ENCODE measurements around the gene SPATA45.

The SPATA45 gene

DNA sequence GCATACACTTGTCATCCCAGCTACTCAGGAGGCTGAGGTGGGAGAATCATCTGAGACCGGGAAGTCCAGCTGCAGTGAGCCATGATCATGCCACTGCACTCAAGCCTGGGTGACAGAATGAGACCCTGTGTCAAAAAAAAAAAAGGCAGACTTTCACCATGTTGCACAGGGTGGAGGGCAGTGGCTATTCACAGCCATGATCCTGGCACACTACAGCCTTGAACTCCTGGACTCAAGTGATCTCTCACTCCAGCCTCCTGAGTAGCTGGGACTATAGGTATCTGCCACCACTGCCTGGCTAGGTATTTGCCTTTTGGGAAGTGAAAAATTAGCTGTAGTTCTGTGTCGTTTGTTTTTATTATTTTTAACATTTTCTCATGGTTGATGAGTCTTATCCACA, 19.1 kb downstream of the SPATA45 start:
- DNase-seq (ENCODE audit: low spot score) = no peak

DNA sequence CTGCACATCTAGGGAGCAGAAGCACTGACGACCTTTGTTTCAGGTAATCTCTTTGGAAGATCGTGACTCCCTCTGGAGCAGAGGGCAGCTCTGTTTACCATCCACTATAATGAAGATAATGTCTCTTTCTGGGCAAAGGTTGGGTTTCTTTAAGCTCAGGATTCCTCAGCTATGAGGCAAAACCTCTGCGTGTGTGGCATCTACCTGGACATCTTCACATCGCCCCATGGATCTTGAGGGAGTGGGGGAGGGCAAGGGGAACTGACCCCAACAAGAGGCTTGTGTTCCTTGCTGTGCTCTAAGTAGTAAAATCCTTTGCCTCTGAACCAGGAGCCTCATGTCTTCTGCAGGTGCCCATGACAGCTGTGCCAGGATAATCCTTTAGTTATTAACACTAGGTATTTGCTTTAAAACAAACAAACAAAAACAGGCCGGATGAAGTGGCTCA, 19.6 kb downstream of the SPATA45 start:
- DNase-seq (ENCODE audit: low spot score) = no peak

DNA sequence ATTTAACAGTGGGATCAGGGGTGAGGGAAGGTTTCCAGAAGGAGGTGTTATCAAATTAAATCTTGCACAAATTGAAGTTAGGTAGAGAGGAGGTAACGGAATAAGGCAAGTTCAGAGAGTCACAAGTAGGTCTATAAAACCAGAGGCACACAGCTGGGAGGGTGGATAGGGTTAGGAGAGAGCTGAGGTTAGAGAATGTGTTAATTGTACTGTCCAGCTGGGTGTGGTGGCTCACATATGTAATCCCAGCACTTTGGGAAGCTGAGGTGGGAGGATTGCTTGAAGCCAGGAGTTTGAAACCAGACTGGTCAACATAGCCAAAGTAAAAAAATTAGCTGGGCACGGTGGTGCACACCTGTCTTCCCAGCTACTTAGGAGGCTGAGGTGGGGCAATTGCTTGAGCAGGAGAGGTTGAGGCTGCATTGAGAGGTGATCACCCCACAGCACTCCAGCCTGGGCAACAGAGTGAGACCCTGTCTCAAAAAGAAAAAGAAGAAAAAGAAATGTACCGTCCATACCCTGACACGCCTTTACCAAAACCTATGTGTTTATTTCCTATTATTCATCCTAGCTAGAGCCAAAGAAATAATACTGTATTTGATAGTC, 20.2 kb downstream of the SPATA45 start:
- no peak for DNase-seq (ENCODE audit: low spot score)

DNA sequence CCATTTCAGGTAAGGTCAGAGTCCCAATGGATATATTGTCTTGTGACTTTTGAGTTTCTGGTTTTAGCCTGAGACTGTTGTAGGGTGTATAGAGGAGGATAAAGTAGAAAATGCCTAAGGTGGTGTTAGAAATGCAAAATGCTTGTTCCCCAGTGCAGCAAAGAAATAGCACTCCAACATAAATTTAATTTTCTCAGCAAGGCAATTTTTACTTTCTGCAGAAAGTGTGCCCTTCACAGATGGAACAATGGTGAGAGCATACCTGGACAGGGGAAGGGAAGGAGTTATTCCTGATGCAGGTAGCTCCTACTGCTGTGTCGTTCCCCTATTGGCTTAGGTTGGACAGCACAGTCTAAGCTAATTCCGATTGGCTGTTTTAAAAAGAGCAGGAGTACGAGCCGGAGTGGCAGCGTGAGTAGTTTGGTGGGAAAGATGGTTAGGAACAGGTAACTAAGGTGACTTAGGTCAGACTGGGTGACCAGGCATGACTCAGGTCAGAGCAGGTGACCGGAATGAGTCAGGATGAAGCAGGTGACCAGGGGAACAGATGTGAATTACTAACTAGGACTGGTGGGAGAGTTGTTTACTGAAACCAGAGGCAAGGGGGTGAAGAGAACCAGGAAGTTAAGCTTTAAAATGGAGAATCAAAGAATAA, 21.5 kb downstream of the SPATA45 start:
- no peak for DNase-seq (ENCODE audit: low spot score)

DNA sequence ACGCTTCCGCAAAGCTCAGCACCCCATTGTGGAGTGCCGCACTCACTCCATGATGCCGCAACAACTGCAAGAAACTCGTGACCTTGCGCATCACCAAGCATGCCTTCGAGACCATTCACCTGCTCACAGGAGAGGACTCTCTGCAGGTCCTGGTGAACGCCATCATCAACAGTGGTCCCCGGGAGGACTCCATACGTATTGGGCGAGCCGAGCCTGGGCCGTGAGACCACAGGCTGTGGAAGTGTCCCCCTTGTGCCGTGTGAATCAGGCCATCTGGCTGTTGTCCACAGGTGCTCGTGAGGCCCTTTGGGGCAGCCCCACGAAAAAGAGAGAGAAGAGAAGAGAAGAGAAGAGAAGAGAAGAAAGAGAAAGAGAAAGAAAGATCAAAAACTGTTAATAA, 23.2 kb downstream of the SPATA45 start:
- no peak for DNase-seq (ENCODE audit: low spot score)

DNA sequence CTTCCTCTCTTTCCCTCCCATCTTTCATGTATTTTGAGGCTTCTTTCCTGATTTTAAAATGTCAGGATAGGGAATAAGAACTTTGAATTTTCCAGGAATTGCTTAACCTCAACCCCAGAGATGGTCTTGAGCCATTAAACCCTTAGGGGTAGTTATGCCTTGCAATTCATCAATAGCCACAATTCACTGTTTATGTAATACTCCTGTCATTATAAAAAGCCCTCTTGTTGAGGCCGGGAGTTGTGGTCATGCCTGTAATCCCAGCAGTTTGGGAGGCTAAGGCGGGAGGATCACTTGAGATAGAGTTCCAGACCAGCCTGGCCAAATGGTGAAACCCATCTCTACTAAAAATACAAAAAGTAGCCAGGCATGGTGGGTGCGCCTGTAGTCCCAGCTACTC, 24.5 kb downstream of the SPATA45 start:
- no peak for DNase-seq (ENCODE audit: low spot score)

DNA sequence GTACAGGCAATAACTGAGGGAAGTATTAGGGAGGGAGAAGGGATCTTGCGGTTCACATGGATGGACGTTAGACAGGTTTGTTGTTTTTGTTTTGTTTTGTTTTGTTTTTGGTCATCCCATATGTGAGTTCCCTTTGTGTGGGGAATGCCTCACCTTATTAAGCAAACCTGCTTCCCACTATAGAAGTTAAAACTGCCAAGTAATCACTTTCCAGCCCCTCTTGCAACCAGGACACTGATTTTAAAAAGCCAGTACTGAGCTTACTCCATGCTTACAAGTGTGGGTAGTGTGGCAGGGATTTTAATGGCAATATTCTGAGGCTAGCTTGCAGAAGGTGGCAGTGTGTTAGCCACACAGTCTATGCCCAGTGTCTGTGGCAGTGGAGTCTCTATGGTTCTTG, 26.5 kb downstream of the SPATA45 start:
- no peak for DNase-seq (ENCODE audit: low spot score)

DNA sequence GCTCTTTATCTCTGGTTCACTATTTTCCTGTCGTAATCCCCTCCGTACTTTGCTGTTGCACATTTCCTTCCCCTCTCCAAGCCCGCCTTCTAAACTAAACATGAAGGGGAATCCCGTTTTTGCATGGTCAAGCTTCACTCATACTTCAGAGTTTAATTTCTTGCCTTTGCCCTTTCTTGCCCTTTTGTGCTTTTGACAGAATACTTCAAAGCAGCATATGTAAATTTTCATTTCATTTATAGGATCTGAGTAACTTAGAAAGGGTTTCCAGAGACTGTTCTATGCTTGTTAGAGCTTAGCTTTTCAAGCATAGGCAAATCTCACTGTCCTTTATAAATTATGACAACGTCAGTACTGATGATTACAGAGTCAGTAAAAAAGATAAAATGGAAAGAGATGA, 27.7 kb downstream of the SPATA45 start:
- DNase-seq (ENCODE audit: low spot score) = no peak

DNA sequence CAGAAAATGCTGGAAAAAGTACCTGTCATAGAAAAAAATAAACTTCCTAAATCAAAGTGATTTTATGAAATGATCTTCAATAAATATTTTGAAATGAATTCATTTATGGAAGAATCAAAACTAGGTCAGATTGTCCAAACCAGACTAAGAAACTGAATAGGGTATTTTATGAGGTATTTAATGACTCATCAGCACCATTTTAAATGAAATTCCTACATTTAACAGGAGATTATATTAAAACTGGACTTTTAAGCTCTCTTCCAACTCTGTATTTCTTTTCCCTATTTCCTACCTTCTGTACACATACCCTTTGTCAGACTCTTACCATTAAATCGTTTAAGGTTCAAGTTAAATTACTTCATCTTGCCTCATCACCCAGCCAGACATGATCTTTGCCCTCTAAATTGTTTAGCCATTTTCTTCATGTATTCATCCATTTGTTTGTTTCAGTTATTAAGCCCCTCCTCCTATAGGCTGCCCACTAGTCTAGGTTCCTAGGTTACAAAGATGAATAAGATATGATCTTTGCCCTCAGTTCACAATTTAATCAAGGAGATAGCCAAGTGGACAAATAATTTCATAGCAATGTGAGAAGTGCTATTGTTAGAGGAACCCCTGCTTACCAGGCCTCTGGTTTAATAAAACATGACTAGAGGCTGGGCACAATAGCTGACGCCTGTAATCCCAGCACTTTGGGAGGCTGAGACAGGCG, 30.7 kb downstream of the SPATA45 start:
- DNase-seq (ENCODE audit: low spot score) = no peak

DNA sequence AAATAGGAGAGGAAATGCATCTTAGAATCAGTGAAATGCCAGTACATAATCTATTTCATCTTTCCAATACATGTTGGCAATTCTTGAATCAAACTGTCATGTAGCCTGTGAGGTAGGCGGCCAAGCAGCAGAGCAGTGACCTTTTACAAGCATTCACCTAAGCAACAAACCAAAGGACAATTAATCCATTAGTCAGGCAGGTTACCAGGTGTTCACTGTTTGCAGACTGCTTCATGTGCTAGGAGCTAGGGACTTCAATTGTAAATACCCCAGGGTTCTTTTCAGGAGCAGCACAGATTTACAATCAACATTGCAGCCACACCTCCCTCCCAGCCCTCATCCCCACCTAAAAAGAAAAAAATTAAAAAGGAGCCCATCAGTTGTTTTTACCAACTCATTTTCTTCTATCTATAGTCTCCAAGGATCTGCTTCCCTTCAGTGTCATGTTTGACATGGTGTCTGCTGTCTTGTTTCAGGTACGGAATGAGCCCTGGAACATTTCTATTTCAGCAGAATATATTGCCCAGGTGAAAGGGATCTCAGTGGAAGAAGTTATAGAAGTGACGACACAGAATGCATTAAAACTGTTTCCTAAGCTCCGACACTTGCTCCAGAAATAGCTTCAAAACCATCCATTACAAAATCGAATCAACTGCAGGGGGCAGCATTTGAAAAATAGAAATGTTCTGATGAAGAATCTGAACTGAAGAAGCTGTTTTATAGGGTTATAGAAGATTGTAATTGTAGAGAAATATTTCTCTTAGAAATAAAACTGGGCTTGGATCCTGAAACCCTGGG, 32.7 kb downstream of the SPATA45 start:
- DNase-seq (ENCODE audit: low spot score) = no peak

DNA sequence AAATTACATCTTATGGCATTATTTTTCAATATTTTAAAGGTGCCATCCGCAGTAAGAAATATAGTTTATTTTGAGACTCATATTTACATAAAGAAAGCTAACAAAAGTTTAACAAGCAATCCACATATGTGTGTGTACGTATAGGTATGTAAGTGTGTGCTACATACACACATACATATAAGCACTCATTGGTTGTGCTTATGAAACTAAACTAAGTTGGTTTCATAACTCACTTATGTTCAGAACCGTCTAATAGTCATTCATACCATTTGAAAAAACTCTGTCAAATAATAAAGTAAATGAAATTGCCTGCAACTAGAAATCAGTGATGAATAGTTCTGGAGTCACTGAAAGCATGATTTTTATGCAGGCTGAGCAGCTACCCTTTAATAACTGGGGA, 41.7 kb downstream of the SPATA45 start:
- DNase-seq (ENCODE audit: low spot score) = no peak

DNA sequence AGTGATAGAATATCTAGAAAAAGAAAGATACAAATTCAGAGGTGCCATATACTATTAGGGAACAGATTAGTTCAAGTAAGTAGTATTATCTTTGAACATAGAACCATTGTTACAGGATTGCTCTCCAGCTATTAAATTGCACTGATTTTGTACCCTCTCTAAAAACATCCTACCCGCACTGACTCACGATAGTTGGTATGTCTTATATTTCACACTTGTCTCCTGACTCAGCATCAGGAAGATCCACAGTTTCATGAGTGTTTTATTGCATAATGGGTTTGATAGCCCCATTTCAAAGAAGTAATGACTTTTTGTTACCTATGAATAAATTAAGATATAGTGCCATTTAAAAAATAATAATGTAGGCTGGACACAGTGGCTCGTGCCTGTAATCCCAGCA, 49.8 kb downstream of the SPATA45 start:
- no peak for DNase-seq (ENCODE audit: low spot score)

DNA sequence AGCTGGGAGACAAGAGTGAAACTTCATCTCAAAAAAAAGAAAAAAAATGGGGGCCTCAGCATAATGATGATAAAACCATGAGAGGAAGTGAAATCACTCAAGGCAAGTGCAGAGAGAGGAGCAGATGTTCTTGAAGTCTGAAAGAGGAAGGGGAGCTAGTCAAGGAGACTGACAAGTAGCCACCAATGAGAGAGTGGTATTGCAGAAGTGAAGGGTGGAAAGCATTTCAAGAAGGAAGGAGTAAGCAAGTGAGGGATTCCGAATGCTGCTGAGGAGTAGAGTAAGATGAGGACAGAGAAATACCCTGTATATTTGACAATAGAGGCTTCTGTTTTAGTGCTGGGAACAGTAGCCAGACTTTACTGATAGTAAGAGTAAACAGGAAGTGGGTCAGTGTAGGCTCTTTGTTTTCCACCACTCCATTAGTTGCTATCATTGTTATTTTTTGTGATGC, 52.9 kb downstream of the SPATA45 start:
- DNase-seq (ENCODE audit: low spot score) = peak; percentile 3

DNA sequence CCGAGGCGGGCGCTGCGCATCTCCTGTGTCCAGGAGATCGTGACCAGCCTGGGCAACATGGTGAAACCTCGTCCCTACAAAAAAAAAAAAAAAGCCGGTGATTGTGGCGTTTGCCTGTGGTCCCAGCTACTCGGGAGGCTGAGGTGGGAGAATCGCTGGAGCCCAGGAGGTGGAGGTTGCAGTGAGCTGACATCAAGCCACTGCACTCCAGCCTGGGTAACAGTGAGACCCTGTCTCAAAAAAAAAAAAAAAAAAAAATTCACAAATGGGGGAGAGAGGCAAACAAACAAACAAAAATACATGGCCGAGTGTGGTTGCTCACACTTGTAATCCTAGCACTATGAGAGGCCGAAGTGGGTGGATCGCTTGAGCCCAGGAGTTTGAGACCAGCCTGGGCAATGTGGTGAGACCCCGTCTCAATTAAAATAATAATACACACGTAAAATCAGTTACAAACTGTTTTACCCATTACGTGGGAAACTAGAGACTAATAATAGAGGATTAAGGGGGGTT, 55.0 kb downstream of the SPATA45 start:
- DNase-seq (ENCODE audit: low spot score) = no peak

DNA sequence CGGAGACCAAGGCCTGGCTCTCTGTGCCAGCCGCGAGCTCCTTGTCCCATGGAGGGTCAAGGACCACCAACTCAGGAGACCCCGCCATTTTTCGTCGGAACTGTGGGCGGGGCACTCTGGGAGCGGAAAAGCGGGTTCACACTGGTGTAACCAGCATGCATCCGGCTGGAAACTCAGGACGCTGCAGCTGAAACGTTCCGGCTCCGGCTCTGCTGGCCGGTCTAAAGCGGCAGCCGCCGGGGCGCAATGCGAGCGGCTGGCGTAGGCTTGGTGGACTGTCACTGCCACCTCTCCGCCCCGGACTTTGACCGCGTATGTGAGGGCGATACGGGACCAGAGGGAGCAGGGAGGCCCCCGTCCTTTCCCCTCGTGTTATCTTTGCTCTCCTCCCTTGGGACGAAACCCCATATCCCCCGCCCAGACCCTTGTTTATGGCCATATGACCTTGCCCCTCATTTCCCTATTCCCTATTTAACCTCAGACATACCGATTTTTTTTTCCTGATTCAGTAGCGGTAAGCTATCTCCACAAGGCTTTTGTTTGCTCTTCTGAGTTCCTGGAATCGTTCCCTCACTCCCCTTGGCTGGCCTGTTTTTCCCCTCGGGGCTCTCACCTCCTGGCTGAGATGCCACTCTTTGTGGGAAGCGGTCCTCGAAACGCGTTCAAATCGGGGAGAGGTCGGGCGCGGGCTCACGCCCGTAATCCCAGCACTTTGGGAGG, 55.6 kb downstream of the SPATA45 start, which contains the start of the genes NSL1 and TATDN3:
NSL1 (minus strand) TSS at position 102 of the 720 bp plus-strand sequence; CDS start at position 88, 14 bp downstream.
TATDN3 (plus strand) TSS at position 219 of the 720 bp plus-strand sequence; CDS start at position 247, 28 bp downstream.
- peak; percentile 87 for DNase-seq (ENCODE audit: low spot score)

DNA sequence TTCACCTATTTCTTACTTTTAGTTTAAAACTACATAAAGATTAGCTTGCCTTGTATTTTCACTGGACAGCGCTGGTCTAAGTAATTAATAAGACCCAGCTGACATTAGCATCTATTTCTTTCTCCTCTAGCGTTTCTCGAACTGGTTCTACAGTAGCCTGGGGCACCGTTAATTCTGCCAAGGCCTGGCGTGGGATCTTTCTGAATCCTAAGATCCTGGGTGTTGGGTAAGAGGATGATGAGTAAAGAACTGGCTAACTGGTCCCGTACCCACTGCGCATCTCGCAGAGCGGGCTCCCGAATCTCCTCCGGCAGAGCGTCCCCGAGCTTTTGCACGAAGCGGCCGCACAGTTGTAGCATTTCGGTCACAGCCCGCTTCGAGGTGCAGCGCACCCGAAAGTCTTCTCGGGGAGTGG, 56.2 kb downstream of the SPATA45 start:
- no peak for DNase-seq (ENCODE audit: low spot score)

DNA sequence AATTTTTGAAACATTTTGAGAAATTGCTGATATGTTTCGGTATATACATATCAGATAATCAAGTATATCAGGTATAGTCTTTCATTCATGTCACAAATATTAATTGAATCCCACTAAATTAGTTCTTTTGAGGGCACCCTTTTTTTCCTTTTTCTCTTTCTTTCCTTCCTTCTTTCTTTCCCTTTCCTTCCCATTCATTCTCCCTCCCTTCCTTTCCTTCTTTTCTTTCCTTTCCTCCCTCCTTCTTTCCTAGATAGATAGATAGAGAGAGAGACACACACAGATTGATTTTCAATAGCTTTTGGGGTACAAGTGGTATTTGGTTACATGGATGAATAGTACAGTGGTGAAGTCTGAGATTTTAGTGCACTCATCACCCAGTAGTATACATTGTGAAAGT, 61.6 kb downstream of the SPATA45 start:
- DNase-seq (ENCODE audit: low spot score) = no peak

DNA sequence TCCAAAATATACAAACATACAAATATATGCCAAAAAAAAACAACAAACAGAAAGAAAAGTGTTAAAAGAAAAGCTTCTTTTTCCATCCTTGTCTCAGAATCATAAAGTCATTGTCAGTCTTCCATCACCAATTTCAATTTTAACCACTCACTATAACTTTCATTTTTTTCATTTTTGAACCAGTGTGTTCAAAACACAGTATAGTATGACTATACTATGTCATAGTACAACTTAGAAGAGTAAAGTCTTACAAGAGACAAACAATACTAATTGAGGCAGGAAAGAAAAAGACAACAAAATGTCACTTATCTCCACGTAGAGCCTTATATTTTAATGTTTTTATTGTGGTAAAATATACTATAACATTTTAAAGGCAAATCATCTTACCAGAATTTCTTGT, 63.5 kb downstream of the SPATA45 start:
- no peak for DNase-seq (ENCODE audit: low spot score)

DNA sequence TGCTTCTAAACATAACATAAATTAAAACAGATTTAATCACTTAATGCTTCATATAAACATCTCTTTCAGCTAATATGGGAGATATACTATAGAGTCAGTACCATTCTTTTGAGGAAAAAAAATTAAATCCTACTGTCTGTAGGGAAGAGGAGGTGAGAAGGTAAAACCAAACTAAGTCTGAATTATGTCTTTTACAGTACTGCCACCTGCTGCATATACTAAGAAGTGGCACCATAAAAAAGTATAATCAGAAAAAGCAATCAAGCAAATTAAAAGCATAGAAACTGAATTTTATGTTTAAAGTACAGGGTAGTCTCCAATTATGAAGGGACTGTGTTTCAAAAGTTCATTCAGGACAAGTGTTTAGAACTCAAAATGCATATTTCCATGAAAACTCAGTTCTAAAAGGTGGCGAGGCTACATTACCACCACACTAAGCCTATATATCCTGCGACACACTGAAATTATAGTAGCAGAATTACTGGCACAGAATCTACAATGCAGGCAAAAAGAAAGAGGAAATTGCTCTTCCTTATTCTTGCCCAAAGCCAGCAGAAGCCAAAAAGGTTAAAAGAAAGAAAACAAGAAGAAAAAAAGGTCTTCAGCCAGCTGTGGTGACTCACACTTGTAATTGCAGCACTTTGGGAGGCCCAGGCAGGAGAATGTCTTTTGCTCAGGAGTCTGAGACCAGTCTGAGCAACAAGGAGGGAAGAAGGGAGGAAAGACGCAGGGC, 64.9 kb downstream of the SPATA45 start:
- DNase-seq (ENCODE audit: low spot score) = no peak

DNA sequence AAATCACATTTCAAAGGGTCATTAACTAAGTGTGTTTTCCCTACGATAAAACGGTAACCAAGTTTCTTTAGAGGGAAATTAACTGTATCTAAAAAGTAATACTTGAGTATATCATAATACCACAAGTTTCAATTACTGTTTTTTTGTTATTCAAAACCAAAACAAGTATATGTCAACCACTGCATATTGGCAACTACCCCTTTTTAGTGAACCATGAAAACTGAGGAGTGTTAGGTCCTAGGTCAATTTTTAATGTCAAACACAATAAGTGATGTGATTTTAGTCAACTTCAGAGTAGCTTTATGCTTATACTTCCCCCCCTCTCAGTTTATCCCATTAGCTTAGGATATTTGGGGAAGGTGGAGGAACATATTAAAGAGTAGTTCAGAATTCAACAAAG, 66.2 kb downstream of the SPATA45 start:
- DNase-seq (ENCODE audit: low spot score) = no peak

DNA sequence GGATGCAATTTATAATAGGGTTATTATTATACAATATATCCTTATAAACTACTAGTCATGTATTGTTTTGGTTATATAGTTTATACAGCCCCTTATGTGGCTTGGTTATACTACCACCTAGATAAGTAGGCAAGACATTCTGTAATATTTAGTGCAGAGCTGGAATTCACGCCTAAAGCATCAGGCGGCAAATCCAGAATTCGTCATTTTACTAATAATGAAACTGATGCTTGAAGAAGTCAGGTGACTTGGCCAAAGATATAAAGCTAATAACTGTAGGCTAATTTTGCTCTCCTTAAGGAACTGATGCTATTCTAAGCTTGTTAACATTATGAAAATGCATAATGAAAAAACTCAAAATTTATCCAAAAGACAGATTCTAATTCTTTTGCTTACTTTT, 66.7 kb downstream of the SPATA45 start:
- no peak for DNase-seq (ENCODE audit: low spot score)

Measured in CD4-positive, alpha-beta T cell treated with Interleukin-6 at 100 ng/mL for 8 hours (primary cell).